NCI-H2107 (cell line): Measurements from ENCODE around the gene RABEP1.
"Not testable (repeated sequence)": the region's sequence is repeated elsewhere in the genome, so short reads cannot be mapped to it uniquely, and the experiment has no call there.

ENCODE experiments used
- DNase-seq: peaks from one replicate; lab custom pipeline; 2025; lab: John Stamatoyannopoulos, UW

RABEP1 gene

DNA sequence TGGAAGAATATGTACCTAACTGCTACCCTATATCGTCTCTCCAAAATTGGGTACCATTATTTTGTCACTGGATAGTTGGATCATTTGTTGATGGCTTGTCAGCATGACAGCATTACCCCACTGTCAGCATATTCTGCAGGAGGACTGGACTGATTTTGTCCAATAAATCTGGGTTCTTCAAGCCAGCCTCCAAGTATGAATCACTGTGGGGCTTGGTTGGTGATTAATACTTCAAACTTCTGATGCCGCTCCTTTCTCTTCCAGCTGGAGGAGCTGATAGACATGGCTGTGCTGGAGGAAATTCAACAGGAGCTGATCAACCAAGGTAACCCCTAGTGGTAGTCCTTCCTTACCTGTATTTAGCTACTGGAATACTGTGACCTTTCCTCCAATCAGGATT, 140.4 kb downstream of the RABEP1 start:
- DNase-seq = no peak

GRCh38 chr17:5424909-5425308, 142.8 kb downstream of the RABEP1 start:
- no peak for DNase-seq

GRCh38 chr17:5425826-5426225, 143.7 kb downstream of the RABEP1 start:
- no peak for DNase-seq

- no peak for DNase-seq
These were observed 147.3 kb downstream of the RABEP1 start for GRCh38 chr17:5429191-5429887.

GRCh38 chr17:5430413-5430999, 148.4 kb downstream of the RABEP1 start:
- DNase-seq = no peak

DNA sequence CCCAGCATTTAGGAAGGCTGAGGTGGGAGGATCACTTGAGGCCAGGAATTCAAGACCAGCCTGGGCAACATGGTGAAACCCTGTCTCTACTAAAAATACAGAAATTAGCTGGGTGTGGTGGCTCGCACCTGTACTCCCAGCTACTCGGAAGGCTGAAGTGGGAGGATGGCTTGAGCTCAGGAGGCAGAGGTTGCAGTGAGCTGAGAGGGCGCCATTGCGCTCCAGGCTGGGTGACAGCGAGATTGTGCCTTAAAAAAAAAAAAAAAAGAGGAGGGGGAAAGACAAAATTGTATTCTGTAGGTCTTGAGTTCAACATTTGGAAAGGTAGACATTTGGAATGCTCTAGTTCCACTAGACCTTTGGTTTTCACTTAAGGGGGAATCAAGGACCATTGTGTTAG, 149.2 kb downstream of the RABEP1 start:
- DNase-seq = not testable (repeated sequence)

DNA sequence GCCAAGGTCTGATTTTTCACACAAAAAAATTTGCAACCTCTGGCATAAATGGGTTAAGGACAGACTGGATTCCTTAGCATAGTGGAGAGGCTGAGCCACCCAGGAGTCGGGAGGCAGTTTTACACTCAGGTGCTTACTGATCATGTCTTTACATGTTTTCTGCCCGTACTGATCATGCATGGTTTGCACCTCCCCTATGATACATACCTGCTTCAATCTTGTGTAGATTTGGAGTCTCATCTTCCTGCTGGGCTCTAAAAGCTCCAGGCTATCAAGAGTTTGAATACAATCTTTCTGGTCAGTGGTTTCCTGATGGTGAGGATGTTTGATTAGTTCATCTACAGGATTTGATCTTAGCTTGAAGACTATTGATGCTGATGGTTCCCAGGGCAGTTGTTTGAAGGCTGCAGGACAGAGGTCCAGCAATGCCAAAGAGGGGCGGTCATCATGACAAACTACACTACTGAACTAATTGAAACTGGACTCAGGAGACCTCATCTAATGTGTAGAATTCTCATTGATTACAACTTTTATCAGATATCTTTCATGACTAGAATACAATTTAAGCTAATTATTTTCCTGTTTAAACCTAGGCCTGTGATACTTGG, 150.0 kb downstream of the RABEP1 start:
- no peak for DNase-seq

DNA sequence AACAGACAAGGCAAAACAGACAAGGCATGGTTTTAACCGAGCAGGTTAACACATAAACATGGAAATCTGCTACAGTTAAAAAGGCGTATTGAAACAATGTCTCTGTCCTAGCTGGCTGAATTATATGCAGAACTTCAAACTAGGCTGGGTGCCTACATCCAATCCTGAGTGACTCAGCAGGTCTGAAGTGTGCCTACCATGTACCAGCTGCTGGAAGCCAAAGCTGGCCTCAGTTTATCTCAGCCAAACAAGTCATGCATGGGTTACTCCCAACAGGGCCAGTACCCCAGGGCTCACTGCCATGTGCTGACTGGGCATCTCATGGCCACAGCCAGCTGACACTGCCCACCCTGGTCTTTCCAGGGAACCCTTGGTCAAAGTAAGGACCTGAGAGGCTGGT, 152.9 kb downstream of the RABEP1 start:
- DNase-seq = no peak
